ENCODE measurements around the gene HOMER2. TPM values are rescaled to one million over a fixed set of nuclear protein-coding genes. Genes with fewer than 3 reads are reported as not detected.

The HOMER2 gene
- total and polyA plus RNA-seq, 2 of the 13 experiments (the other 11 are each of a cell fraction or from before 2014, with no cell fraction given): 12.9 to 14.1 TPM

DNA sequence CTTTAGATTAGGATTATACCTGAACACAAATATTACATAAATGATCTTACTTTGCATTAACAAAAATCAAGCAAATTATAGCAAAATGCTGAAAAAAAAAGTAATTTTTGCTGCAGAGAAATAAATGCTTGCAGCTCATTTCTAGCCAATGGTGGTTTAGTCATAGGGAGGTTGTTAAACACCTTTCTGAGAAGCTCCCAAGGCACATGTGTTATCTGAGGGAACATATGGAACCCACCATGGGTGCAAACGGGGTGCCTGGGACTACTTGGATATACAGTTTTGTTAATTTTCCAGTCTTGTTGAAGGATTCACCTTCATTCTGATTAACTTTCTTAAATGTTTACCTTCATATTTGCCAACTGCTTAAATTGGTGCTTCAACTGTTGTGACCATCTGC, 24.6 kb upstream of the HOMER2 start:
- H2AFZ ChIP-seq (ENCODE audit: low read length): no peak overlapping the region
- no peaks in the 10 kb centered on the region for H3K79me2 ChIP-seq (ENCODE audit: insufficient read depth, low read length)
- H3K36me3 ChIP-seq (replicated peaks in 1 of 2; ENCODE audit: control insufficient read depth in 1 of 2, insufficient read depth in 2 of 2, low read length in 2 of 2): no peaks in the 10 kb centered on the region
- H3K27me3 ChIP-seq (ENCODE audit: control insufficient read depth in 1 of 2, insufficient read depth in 2 of 2, low read length in 2 of 2): no peaks in the 10 kb centered on the region
- no peak for DNase-seq (ENCODE audit: low spot score)
- 82% methylated on average over 1 of the region's 1 CpG for WGBS (ENCODE audit: low lambda C conversion rate)
- 0 out of 2 replicates have a peak, but pooled peaks cover under 1% of the 10 kb centered on the region for H3K4me1 ChIP-seq (ENCODE audit: insufficient read depth, low read length)
- BruUV-seq (replicated peaks): no TSS peak
- POLR2A ChIA-PET: interaction anchor here (0.7 kb wide), 1 partner anchor 9 kb away, joined by 4 read pairs; no protein-coding TSS in a partner anchor
- no peak overlapping the region for H3K4me2 ChIP-seq (ENCODE audit: low read depth, low read length)
- no peak for ATAC-seq
- TF ChIP-seq, protein P1, sequence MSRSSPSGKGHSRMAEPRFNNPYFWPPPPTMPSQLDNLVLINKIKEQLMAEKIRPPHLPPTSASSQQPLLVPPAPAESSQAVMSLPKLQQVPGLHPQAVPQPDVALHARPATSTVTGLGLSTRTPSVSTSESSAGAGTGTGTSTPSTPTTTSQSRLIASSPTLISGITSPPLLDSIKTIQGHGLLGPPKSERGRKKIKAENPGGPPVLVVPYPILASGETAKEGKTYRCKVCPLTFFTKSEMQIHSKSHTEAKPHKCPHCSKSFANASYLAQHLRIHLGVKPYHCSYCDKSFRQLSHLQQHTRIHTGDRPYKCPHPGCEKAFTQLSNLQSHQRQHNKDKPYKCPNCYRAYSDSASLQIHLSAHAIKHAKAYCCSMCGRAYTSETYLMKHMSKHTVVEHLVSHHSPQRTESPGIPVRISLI (CRISPR knock-in tag; IDR thresholded peaks at IDR 0.05; ENCODE audit: borderline replicate concordance): no peak
- TF ChIP-seq ZSCAN20 (CRISPR knock-in tag; IDR thresholded peaks at IDR 0.05; ENCODE audit: borderline replicate concordance) (no peak), ZNF251 (CRISPR knock-in tag; IDR thresholded peaks at IDR 0.05) (no peak), ATF7 (IDR thresholded peaks at IDR 0.05) (no peak), ATF7 (CRISPR knock-in tag; IDR thresholded peaks at IDR 0.05) (no peak), KDM4B (CRISPR knock-in tag; IDR thresholded peaks at IDR 0.05) (no peak), KDM5B (CRISPR knock-in tag; IDR thresholded peaks at IDR 0.05; ENCODE audit: borderline replicate concordance) (no peak), RELA (CRISPR knock-in tag; IDR thresholded peaks at IDR 0.05) (no peak), EP300 (IDR thresholded peaks at IDR 0.05; ENCODE audit: low read depth in 2 of 2, low read length in 2 of 2) (no peak), EP300 (CRISPR knock-in tag; IDR thresholded peaks at IDR 0.05; ENCODE audit: borderline replicate concordance) (no peak), CEBPB (IDR thresholded peaks at IDR 0.05; ENCODE audit: borderline replicate concordance, low read depth, low read length) (no peak)
- TF ChIP-seq, protein P2, sequence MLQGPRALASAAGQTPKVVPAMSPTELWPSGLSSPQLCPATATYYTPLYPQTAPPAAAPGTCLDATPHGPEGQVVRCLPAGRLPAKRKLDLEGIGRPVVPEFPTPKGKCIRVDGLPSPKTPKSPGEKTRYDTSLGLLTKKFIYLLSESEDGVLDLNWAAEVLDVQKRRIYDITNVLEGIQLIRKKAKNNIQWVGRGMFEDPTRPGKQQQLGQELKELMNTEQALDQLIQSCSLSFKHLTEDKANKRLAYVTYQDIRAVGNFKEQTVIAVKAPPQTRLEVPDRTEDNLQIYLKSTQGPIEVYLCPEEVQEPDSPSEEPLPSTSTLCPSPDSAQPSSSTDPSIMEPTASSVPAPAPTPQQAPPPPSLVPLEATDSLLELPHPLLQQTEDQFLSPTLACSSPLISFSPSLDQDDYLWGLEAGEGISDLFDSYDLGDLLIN (CRISPR knock-in tag; IDR thresholded peaks at IDR 0.05; ENCODE audit: borderline replicate concordance): no peak
- TF ChIP-seq, protein P3, sequence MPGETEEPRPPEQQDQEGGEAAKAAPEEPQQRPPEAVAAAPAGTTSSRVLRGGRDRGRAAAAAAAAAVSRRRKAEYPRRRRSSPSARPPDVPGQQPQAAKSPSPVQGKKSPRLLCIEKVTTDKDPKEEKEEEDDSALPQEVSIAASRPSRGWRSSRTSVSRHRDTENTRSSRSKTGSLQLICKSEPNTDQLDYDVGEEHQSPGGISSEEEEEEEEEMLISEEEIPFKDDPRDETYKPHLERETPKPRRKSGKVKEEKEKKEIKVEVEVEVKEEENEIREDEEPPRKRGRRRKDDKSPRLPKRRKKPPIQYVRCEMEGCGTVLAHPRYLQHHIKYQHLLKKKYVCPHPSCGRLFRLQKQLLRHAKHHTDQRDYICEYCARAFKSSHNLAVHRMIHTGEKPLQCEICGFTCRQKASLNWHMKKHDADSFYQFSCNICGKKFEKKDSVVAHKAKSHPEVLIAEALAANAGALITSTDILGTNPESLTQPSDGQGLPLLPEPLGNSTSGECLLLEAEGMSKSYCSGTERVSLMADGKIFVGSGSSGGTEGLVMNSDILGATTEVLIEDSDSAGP (CRISPR knock-in tag; IDR thresholded peaks at IDR 0.05; ENCODE audit: borderline replicate concordance): no peak
- CTCF ChIA-PET (ENCODE audit: low intra/inter-chr PET ratio, low total read pairs): no interaction called here
- H3K9me3 ChIP-seq (ENCODE audit: low read length): no peaks in the 10 kb centered on the region
- in situ Hi-C loops (cut with HindIII; ENCODE audit: extremely low pct_ligation_motif_present, low pct_unique_long_range_greater_than_20kb) (no loop called here), intact Hi-C loops (cut with micrococcal nuclease; ENCODE audit: unreplicated experiment) (no loop called here)
- no peak overlapping the region for H3K4me3 ChIP-seq (replicated peaks in 1 of 3; ENCODE audit: insufficient read depth in 1 of 3, low read depth in 2 of 3, low read length in 3 of 3)
- no peak overlapping the region for H3K9ac ChIP-seq (ENCODE audit: insufficient read depth, low read depth, low read length)
- no peak overlapping the region for H3K27ac ChIP-seq (ENCODE audit: extremely low read length, insufficient read depth, low read length)
- no peaks in the 10 kb centered on the region for H4K20me1 ChIP-seq (ENCODE audit: insufficient read depth, low read length)
- no peak for FAIRE-seq
